DMS79 treated with DMSO at 0.1 percent for 48 hours (cell line): ENCODE results near the gene DRD5.

ENCODE experiments used
- DNase-seq: peaks from one replicate; lab custom pipeline; 2025; lab: John Stamatoyannopoulos, UW

The DRD5 gene

GRCh38 chr4:9816285-9816684, 34.9 kb downstream of the DRD5 start:
- DNase-seq, result no peak

- DNase-seq, result no peak
Observed at GRCh38 chr4:9820343-9820742, 38.9 kb downstream of the DRD5 start.

GRCh38 chr4:9825049-9825448, 43.6 kb downstream of the DRD5 start:
- peak; percentile 32 for DNase-seq

- DNase-seq, result no peak
Observed at GRCh38 chr4:9826551-9826950, 45.1 kb downstream of the DRD5 start.

- peak; percentile 59 for DNase-seq
Observed at GRCh38 chr4:9832640-9833039, 51.2 kb downstream of the DRD5 start.

GRCh38 chr4:9833421-9833820, 52.0 kb downstream of the DRD5 start:
- no peak for DNase-seq
